Measurements from ENCODE around the gene B4GALT5. TPM values are rescaled to one million over a fixed set of nuclear protein-coding genes. Genes with fewer than 3 reads are reported as not detected.

Gene B4GALT5
- total RNA-seq, 1 experiment from 2014 or later = 92.5 TPM

DNA sequence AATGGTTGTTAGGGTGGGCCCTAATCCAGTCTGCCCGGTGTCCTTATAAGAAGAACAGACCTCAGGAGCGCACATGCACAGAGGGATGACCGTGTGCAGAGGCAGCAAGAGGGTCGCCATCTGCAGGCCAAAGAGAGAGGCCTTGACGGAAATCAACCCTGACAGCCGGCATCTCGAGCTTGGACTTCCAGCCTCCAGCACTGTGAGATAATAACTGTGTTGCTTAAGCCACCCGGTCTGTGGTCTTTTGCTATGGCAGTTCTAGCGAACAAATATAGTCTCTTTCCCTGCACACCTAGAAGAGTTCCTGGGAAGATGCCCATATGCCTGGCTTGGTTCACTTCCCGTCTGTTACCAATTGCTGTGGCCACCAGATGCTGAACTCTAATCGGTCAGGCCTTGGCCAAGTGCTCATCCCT lies 110.5 kb downstream of the B4GALT5 start (continued):
- TF ChIP-seq, protein P1, sequence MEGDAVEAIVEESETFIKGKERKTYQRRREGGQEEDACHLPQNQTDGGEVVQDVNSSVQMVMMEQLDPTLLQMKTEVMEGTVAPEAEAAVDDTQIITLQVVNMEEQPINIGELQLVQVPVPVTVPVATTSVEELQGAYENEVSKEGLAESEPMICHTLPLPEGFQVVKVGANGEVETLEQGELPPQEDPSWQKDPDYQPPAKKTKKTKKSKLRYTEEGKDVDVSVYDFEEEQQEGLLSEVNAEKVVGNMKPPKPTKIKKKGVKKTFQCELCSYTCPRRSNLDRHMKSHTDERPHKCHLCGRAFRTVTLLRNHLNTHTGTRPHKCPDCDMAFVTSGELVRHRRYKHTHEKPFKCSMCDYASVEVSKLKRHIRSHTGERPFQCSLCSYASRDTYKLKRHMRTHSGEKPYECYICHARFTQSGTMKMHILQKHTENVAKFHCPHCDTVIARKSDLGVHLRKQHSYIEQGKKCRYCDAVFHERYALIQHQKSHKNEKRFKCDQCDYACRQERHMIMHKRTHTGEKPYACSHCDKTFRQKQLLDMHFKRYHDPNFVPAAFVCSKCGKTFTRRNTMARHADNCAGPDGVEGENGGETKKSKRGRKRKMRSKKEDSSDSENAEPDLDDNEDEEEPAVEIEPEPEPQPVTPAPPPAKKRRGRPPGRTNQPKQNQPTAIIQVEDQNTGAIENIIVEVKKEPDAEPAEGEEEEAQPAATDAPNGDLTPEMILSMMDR (IDR thresholded peaks at IDR 0.05 in 2 of 3, conservative IDR thresholded peaks at IDR 0.05 in 1 of 3; ENCODE audit: borderline replicate concordance in 1 of 3, insufficient read depth in 1 of 3, low read depth in 2 of 3, low read length in 2 of 3) = peak; percentile 57 to 64 (median 57); a peak in 5 of 6 replicates
- no peak for TF ChIP-seq TCF7L2 (IDR thresholded peaks at IDR 0.05; ENCODE audit: borderline replicate concordance, extremely low read depth, insufficient read depth, insufficient read length)

DNA sequence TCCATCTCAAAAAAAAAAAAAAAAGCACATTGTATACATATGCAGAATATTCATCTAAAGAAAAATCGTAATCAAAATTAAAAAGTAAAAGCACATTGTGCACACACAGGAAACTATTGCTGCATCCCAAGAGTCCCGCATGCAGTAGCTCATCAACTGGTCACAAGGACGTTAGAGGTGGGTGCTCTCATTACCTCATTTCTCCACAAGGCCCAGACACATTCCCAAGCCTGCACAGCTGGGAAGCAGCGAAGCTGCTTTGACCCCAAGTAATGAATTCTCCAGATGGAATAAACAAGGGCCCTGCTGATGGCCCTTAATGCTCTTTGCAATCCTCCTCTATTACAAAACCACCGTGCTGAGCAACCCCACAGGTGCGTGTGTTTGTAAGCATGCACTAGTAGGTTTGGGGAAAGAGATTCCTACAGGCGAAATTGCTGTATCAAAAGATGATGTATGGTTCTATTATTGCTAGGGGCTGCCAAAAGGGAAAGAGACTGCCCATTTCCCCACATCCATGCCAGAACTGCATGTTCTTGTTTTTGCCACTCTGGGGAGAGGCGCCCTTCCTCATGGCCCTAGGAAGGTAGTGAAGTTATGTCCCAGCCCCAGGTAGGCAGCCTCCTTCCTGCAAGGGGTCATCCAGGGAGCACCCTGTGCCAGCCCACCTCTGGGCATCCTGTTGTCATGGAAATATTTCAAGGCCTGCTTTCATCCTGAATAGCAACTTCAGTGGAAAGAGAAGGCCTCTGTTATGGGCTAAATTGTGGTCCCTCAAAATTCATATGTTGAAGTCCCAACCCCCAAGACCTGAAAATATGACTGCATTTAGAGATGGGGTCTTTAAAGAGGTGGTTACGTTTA lies 111.1 kb downstream of the B4GALT5 start:
- POLR2A ChIA-PET = no interaction called here
- H3K36me3 ChIP-seq (ENCODE audit: control insufficient read depth in 1 of 2, insufficient read depth in 2 of 2, low read length in 2 of 2) = no peaks in the 10 kb centered on the region
- no peak overlapping the region for H2AFZ ChIP-seq (ENCODE audit: low read depth, low read length, poor library complexity, severe bottlenecking)
- H3K9ac ChIP-seq (ENCODE audit: low read length) = no peak overlapping the region
- no peaks in the 10 kb centered on the region for H3K9me3 ChIP-seq (ENCODE audit: control insufficient read depth in 1 of 2, insufficient read depth in 1 of 2, low read depth in 1 of 2, low read length in 2 of 2)
- intact Hi-C loops (cut with micrococcal nuclease) = no loop called here
- no peaks in the 10 kb centered on the region for H3K9me2 ChIP-seq (ENCODE audit: insufficient read depth)
- H3K4me3 ChIP-seq (replicated peaks in 1 of 2; ENCODE audit: low read depth in 1 of 2, low read length in 2 of 2) = no peak overlapping the region
- no peaks in the 10 kb centered on the region for H3K79me2 ChIP-seq (ENCODE audit: insufficient read depth, low read length)
- peaks cover 6 to 9% of the 10 kb centered on the region in 2 experiments; a peak in 3 of 4 replicates for H3K4me1 ChIP-seq (ENCODE audit: control insufficient read depth in 1 of 2, insufficient read depth in 2 of 2, low read length in 2 of 2)
- ATAC-seq = 0 out of 2 replicates have a peak, but pooled peaks have one; percentile 20
- CTCF ChIA-PET = interaction anchor here (0.8 to 1.6 kb wide), 2 partner anchors 8 to 60 kb away, joined by 4 to 21 read pairs; no protein-coding TSS in a partner anchor
- RAD21 ChIA-PET (ENCODE audit: low non-redundant PET in 1 of 2, low total read pairs in 2 of 2, uncharacterized antibody in 2 of 2, unreplicated experiment in 2 of 2) = no interaction called here
- H4K20me1 ChIP-seq (ENCODE audit: insufficient read depth) = no peaks in the 10 kb centered on the region
- no TSS peak for BruUV-seq (replicated peaks)
- no peak overlapping the region for H3K4me2 ChIP-seq (ENCODE audit: low read length)
- no peak overlapping the region for H3K27ac ChIP-seq (ENCODE audit: low read depth, low read length)
- no peak for DNase-seq (ENCODE audit: low read depth, low spot score)
- no peaks in the 10 kb centered on the region for H3K27me3 ChIP-seq (ENCODE audit: insufficient read depth, low read length)
- TF ChIP-seq EZH2phosphoT487 (IDR thresholded peaks at IDR 0.05; ENCODE audit: borderline replicate concordance) = no peak
- TF ChIP-seq, protein P2, sequence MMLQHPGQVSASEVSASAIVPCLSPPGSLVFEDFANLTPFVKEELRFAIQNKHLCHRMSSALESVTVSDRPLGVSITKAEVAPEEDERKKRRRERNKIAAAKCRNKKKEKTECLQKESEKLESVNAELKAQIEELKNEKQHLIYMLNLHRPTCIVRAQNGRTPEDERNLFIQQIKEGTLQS (IDR thresholded peaks at IDR 0.05) = no peak
- no peak for TF ChIP-seq ZFX (IDR thresholded peaks at IDR 0.05)
- TF ChIP-seq, protein P1 (IDR thresholded peaks at IDR 0.05 in 2 of 3, conservative IDR thresholded peaks at IDR 0.05 in 1 of 3; ENCODE audit: borderline replicate concordance in 1 of 3, insufficient read depth in 1 of 3, low read depth in 2 of 3, low read length in 2 of 3) = no peak
- TF ChIP-seq, protein P3, sequence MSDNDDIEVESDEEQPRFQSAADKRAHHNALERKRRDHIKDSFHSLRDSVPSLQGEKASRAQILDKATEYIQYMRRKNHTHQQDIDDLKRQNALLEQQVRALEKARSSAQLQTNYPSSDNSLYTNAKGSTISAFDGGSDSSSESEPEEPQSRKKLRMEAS (IDR thresholded peaks at IDR 0.05) = no peak
- TF ChIP-seq, protein P4, sequence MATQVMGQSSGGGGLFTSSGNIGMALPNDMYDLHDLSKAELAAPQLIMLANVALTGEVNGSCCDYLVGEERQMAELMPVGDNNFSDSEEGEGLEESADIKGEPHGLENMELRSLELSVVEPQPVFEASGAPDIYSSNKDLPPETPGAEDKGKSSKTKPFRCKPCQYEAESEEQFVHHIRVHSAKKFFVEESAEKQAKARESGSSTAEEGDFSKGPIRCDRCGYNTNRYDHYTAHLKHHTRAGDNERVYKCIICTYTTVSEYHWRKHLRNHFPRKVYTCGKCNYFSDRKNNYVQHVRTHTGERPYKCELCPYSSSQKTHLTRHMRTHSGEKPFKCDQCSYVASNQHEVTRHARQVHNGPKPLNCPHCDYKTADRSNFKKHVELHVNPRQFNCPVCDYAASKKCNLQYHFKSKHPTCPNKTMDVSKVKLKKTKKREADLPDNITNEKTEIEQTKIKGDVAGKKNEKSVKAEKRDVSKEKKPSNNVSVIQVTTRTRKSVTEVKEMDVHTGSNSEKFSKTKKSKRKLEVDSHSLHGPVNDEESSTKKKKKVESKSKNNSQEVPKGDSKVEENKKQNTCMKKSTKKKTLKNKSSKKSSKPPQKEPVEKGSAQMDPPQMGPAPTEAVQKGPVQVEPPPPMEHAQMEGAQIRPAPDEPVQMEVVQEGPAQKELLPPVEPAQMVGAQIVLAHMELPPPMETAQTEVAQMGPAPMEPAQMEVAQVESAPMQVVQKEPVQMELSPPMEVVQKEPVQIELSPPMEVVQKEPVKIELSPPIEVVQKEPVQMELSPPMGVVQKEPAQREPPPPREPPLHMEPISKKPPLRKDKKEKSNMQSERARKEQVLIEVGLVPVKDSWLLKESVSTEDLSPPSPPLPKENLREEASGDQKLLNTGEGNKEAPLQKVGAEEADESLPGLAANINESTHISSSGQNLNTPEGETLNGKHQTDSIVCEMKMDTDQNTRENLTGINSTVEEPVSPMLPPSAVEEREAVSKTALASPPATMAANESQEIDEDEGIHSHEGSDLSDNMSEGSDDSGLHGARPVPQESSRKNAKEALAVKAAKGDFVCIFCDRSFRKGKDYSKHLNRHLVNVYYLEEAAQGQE (IDR thresholded peaks at IDR 0.05; ENCODE audit: low read depth) = no peak
- TF ChIP-seq ZNF274 (IDR thresholded peaks at IDR 0.05; ENCODE audit: low read depth, low read length) = no peak
- TF ChIP-seq SIN3A (IDR thresholded peaks at IDR 0.05; ENCODE audit: low read depth) = no peak
- no peak for TF ChIP-seq CEBPB (IDR thresholded peaks at IDR 0.05; ENCODE audit: low read depth)
- TF ChIP-seq RAD21 (IDR thresholded peaks at IDR 0.05; ENCODE audit: low read depth) = no peak
